Loucy (cell line): ENCODE results near the gene IRAK4.

ENCODE experiments used
- EZH2phosphoT487 ChIP-seq: fragments of 200-600 bp; IDR thresholded peaks from 2 replicates; pipeline ENCODE4 v1.6.1; 2018; ENCODE audit warnings: antibody characterized with exemption, mild to moderate bottlenecking, moderate library complexity, borderline replicate concordance
- TF ChIP-seq, protein P1 (sequence below): fragments of 200-600 bp; sonication (generic); conservative IDR thresholded peaks from 2 replicates; pipeline ENCODE4 v1.5.1; 2014; ENCODE audit warnings: mild to moderate bottlenecking, antibody characterized with exemption, low read length

DNA sequence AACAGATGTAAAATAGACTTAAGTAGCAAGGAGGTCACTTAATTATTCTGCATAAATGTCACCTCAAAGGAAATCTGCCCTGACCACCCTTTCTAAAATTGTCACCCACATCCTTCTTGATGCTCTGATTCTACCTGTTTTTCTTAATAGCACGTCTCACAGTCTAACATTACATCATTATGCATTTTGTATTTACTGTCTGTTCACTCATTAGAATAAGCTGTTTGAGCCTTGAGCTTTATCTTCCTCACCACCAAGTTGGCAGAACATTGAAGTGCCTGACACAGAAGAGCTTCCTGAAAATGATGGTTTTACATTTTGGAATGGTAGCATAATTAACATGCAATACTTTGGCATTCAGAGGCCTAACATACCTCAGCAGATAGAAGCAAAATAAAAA, 68.3 kb downstream of the IRAK4 start:
- TF ChIP-seq, protein P1, sequence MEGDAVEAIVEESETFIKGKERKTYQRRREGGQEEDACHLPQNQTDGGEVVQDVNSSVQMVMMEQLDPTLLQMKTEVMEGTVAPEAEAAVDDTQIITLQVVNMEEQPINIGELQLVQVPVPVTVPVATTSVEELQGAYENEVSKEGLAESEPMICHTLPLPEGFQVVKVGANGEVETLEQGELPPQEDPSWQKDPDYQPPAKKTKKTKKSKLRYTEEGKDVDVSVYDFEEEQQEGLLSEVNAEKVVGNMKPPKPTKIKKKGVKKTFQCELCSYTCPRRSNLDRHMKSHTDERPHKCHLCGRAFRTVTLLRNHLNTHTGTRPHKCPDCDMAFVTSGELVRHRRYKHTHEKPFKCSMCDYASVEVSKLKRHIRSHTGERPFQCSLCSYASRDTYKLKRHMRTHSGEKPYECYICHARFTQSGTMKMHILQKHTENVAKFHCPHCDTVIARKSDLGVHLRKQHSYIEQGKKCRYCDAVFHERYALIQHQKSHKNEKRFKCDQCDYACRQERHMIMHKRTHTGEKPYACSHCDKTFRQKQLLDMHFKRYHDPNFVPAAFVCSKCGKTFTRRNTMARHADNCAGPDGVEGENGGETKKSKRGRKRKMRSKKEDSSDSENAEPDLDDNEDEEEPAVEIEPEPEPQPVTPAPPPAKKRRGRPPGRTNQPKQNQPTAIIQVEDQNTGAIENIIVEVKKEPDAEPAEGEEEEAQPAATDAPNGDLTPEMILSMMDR, result no peak
- TF ChIP-seq EZH2phosphoT487, result no peak
